HG03095 (cell line): ENCODE data around the gene LTO1.

Source experiments
- ATAC-seq: cut with Tn5 transposase; IDR thresholded peaks from one replicate; pipeline ENCODE4 v1.9.1; 2021; ENCODE audit warnings: moderate library complexity; ENCODE audit not compliant: unreplicated experiment

The LTO1 gene

GRCh38 chr11:69658626-69659450, 16.3 kb downstream of the LTO1 start:
- no peak for ATAC-seq

GRCh38 chr11:69657911-69658625, 17.1 kb downstream of the LTO1 start:
- ATAC-seq: no peak

- ATAC-seq: no peak
Measured at GRCh38 chr11:69657456-69657910, 17.7 kb downstream of the LTO1 start.

- ATAC-seq: no peak
Measured at GRCh38 chr11:69656536-69657455, 18.4 kb downstream of the LTO1 start.

- no peak for ATAC-seq
Measured at GRCh38 chr11:69655479-69656428, 19.4 kb downstream of the LTO1 start.

GRCh38 chr11:69654660-69655478, 20.3 kb downstream of the LTO1 start:
- ATAC-seq: no peak

GRCh38 chr11:69654001-69654659, 21.0 kb downstream of the LTO1 start:
- no peak for ATAC-seq

GRCh38 chr11:69653406-69653960, 21.7 kb downstream of the LTO1 start:
- no peak for ATAC-seq

GRCh38 chr11:69652999-69653398, 22.2 kb downstream of the LTO1 start:
- ATAC-seq: no peak

GRCh38 chr11:69651834-69652620, 23.1 kb downstream of the LTO1 start:
- ATAC-seq: no peak

GRCh38 chr11:69650832-69651344, 24.3 kb downstream of the LTO1 start:
- ATAC-seq: no peak

GRCh38 chr11:69650081-69650831, 24.9 kb downstream of the LTO1 start:
- ATAC-seq: no peak

GRCh38 chr11:69649576-69649900, 25.6 kb downstream of the LTO1 start:
- no peak for ATAC-seq

- ATAC-seq: no peak
Measured at GRCh38 chr11:69648679-69649575, 26.2 kb downstream of the LTO1 start.

- no peak for ATAC-seq
Measured at GRCh38 chr11:69647761-69648497, 27.2 kb downstream of the LTO1 start.
